GM23338 (cell line): Measurements from ENCODE around the gene PRSS33. TPM values are rescaled to one million over a fixed set of nuclear protein-coding genes. Genes with fewer than 3 reads are reported as not detected.

Source experiments
- ATAC-seq: fragments of 200-7000 bp; cut with Tn5 transposase; 3 replicates; pipeline ENCODE4 v1.9.1; 2020
- DNase-seq: peaks from one replicate; pipeline ENCODE4 v3.0.0-alpha.2; 2015; ENCODE audit warnings: low spot score
- H2AFZ ChIP-seq: fragments of 200-600 bp; sonication (generic); 2 replicates; pipeline ENCODE4 v1.8.0; 2016; ENCODE audit warnings: antibody characterized with exemption, mild to moderate bottlenecking, moderate library complexity
- H3F3A ChIP-seq: fragments of 200-600 bp; sonication (generic); replicated peaks from 2 replicates; pipeline ENCODE4 v1.8.0; 2017; ENCODE audit warnings: antibody characterized with exemption, mixed run types, low read depth
- H3K27ac ChIP-seq: fragments of 200-600 bp; sonication (generic); 2 replicates; pipeline ENCODE4 v1.6.1; 2016; ENCODE audit warnings: low read depth
- H3K27me3 ChIP-seq: fragments of 200-600 bp; sonication (generic); 2 replicates; pipeline ENCODE4 v1.8.0; 2016; ENCODE audit warnings: mild to moderate bottlenecking, mixed run types, moderate library complexity; ENCODE audit not compliant: insufficient read depth
- H3K36me3 ChIP-seq: fragments of 200-600 bp; sonication (generic); 2 replicates; pipeline ENCODE4 v1.8.0; 2016; ENCODE audit warnings: mild to moderate bottlenecking; ENCODE audit not compliant: insufficient read depth
- H3K4me1 ChIP-seq: fragments of 200-600 bp; sonication (generic); 2 replicates; pipeline ENCODE4 v1.8.0; 2016; ENCODE audit warnings: mild to moderate bottlenecking, moderate library complexity; ENCODE audit not compliant: insufficient read depth
- H3K4me2 ChIP-seq: fragments of 200-600 bp; sonication (generic); 2 replicates; pipeline ENCODE4 v1.7.1; 2017; ENCODE audit warnings: mixed run types
- H3K4me3 ChIP-seq: fragments of 200-600 bp; sonication (generic); 2 replicates; pipeline ENCODE4 v1.6.1; 2016; ENCODE audit warnings: mixed run types
- H3K79me2 ChIP-seq: fragments of 200-600 bp; sonication (generic); replicated peaks from 2 replicates; pipeline ENCODE4 v1.8.0; 2017; ENCODE audit warnings: mild to moderate bottlenecking; ENCODE audit not compliant: insufficient read depth
- H3K9me2 ChIP-seq: fragments of 200-600 bp; sonication (generic); 2 replicates; pipeline ENCODE4 v1.8.0; 2017; ENCODE audit not compliant: insufficient read depth
- H4K20me1 ChIP-seq: fragments of 200-600 bp; sonication (generic); replicated peaks from 2 replicates; pipeline ENCODE4 v1.8.0; 2017; ENCODE audit warnings: mild to moderate bottlenecking; ENCODE audit not compliant: insufficient read depth
- H3K27ac Mint-ChIP-seq: 2 replicates; pipeline ENCODE4 v1.8.0; 2020; ENCODE audit warnings: inconsistent platforms, mild to moderate bottlenecking, moderate library complexity, mixed read lengths
- H3K27me3 Mint-ChIP-seq: 3 replicates; pipeline ENCODE4 v1.8.0; 2022; ENCODE audit warnings: low read depth, mild to moderate bottlenecking, moderate library complexity, mixed read lengths, inconsistent platforms; ENCODE audit not compliant: insufficient read depth, poor library complexity
- H3K36me3 Mint-ChIP-seq: 3 replicates; pipeline ENCODE4 v1.8.0; 2021; ENCODE audit warnings: low read depth, mild to moderate bottlenecking, inconsistent platforms, moderate library complexity, mixed read lengths
- H3K4me1 Mint-ChIP-seq: 3 replicates; pipeline ENCODE4 v1.8.0; 2020; ENCODE audit warnings: mild to moderate bottlenecking, inconsistent platforms, mixed read lengths
- H3K4me3 Mint-ChIP-seq: 3 replicates; pipeline ENCODE4 v1.8.0; 2021; ENCODE audit warnings: moderate library complexity, mild to moderate bottlenecking, inconsistent platforms, mixed read lengths
- H3K9me3 Mint-ChIP-seq: 3 replicates; pipeline ENCODE4 v1.8.0; 2020; ENCODE audit warnings: moderate library complexity, mild to moderate bottlenecking, inconsistent platforms, mixed read lengths
- ETS1 ChIP-seq: IDR thresholded peaks from 2 replicates; pipeline ENCODE4 v1.6.1; 2016; ENCODE audit warnings: antibody characterized with exemption
- EZH2 ChIP-seq: fragments of 200-600 bp; sonication (generic); IDR thresholded peaks from one replicate; pipeline ENCODE4 v1.8.0; 2017; ENCODE audit warnings: antibody characterized with exemption, mild to moderate bottlenecking, low read depth; ENCODE audit not compliant: unreplicated experiment
- EZH2phosphoT487 ChIP-seq: fragments of 200-600 bp; sonication (generic); IDR thresholded peaks from one replicate; pipeline ENCODE4 v1.8.1; 2018; ENCODE audit warnings: antibody characterized with exemption; ENCODE audit not compliant: unreplicated experiment
- JUNB ChIP-seq: IDR thresholded peaks from one replicate; pipeline ENCODE4 v1.6.1; 2016; ENCODE audit warnings: antibody characterized with exemption; ENCODE audit not compliant: unreplicated experiment
- REST ChIP-seq: IDR thresholded peaks from one replicate; pipeline ENCODE4 v1.6.1; 2018; ENCODE audit warnings: antibody characterized with exemption; ENCODE audit not compliant: unreplicated experiment
- polyA plus RNA-seq: library from polyadenylated mRNA; unstranded; fragments of >200 nt; fragmentation: Nextera tagmentation; extraction: Ambion mirVana; gene quantifications from 2 replicates; pipeline ENCODE4 v1.2.1, GENCODE V29; 2016
- total RNA-seq: library from RNA; depleted of rRNA; stranded (reverse); fragments of >200 nt; shearing (Covaris generic); gene quantifications from 2 replicates; pipeline ENCODE4 v1.2.3, GENCODE V29; 2014

Gene PRSS33
- total and polyA plus RNA-seq, 2 experiments from 2014 or later = 0.24 to 1.4 TPM

- no peaks in the 10 kb centered on the region for H3K4me1 Mint-ChIP-seq
- no peaks in the 10 kb centered on the region for H3F3A ChIP-seq
- no peaks in the 10 kb centered on the region; the same call in 2 of the 3 replicates for H3K9me3 Mint-ChIP-seq
- no peak overlapping the region for H3K27ac Mint-ChIP-seq
- no peaks in the 10 kb centered on the region for H3K9me2 ChIP-seq
- H3K4me2 ChIP-seq = no peak overlapping the region
- H3K27ac ChIP-seq = no peak overlapping the region
- TF ChIP-seq REST = no peak
- TF ChIP-seq EZH2 = no peak
- no peak for TF ChIP-seq EZH2phosphoT487
- no peak for TF ChIP-seq JUNB
- no peak overlapping the region for H3K4me3 Mint-ChIP-seq
- no peaks in the 10 kb centered on the region for H3K36me3 ChIP-seq
- H4K20me1 ChIP-seq = no peaks in the 10 kb centered on the region
- DNase-seq (no peak), ATAC-seq (no peak)
- H3K36me3 Mint-ChIP-seq = no peaks in the 10 kb centered on the region
- no peaks in the 10 kb centered on the region for H3K4me1 ChIP-seq
- H3K27me3 Mint-ChIP-seq = peaks cover 9% of the 10 kb centered on the region
- H2AFZ ChIP-seq = no peak overlapping the region
- no peaks in the 10 kb centered on the region for H3K79me2 ChIP-seq
- H3K27me3 ChIP-seq = no peaks in the 10 kb centered on the region
- no peak overlapping the region for H3K4me3 ChIP-seq
Observed at GRCh38 chr16:2828521-2828840, 41.1 kb upstream of the PRSS33 start.

GRCh38 chr16:2827831-2828520 is 40.6 kb upstream of the PRSS33 start:
- Histone ChIP-seq H3K4me1 (no peaks in the 10 kb centered on the region), H4K20me1 (no peaks in the 10 kb centered on the region), H3K79me2 (no peaks in the 10 kb centered on the region), H3K4me2 (no peak overlapping the region), H2AFZ (no peak overlapping the region), H3F3A (no peaks in the 10 kb centered on the region), H3K27me3 (no peaks in the 10 kb centered on the region), H3K9me2 (no peaks in the 10 kb centered on the region), H3K4me3 (no peak overlapping the region), H3K27ac (no peak overlapping the region), H3K36me3 (no peaks in the 10 kb centered on the region)
- ATAC-seq = peak; percentile 62
- Mint-ChIP-seq H3K4me1 (no peaks in the 10 kb centered on the region), H3K27me3 (peaks cover 9% of the 10 kb centered on the region), H3K4me3 (no peak overlapping the region), H3K36me3 (no peaks in the 10 kb centered on the region), H3K27ac (no peak overlapping the region), H3K9me3 (no peaks in the 10 kb centered on the region; the same call in 2 of the 3 replicates)
- peak; percentile 58 for DNase-seq
- TF ChIP-seq REST (peak; percentile 80), ETS1 (no peak)
